Inferior parietal cortex (tissue), 1 donor: Measurements from ENCODE around the gene TMEM234.
A peak's percentile ranks its signal among the peaks of the same experiment; 100 is the strongest.
"Not testable (repeated sequence)": the region's sequence is repeated elsewhere in the genome, so short reads cannot be mapped to it uniquely, and the experiment has no call there.

ENCODE experiments used
- DNase-seq: peaks from one replicate; pipeline ENCODE4 v3.0.0-alpha.2; 2016; ENCODE audit errors: extremely low spot score

Gene TMEM234

DNA sequence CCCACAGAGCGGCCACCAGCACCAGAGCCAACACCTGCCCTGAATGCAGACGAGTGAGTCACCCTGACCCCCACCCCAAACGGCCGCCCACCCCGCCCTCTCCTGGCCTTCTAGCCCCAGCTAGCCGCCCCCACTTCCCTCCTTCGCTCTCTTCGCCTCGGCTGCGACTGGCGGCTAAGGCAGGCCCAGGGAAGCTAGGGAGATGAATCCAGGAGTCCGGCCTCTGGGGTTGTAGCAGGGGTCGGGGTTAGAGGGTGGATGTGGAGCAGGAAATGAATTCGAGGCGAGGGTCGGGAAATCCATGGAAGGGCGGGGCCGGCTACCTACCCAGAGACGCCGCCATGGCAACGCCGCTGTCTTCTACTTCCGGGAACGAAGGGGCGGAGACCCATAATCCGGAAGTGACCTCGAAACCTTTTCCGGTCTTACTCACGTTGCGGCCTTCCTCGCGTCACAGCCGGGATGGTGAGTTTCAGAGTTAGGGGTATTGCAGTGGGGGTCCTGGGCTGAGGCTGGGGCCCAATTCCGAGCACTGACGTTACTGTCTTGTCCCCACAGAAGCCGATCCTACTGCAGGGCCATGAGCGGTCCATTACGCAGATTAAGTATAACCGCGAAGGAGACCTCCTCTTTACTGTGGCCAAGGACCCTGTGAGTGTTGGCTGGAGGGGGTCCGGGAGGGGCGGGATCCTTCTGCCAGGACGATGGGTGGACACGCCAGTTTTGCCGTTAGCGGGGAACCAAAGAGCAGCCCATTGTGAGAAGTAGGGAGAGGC, at the start of gene TMEM234, which contains the start of gene EIF3I:
Gene TMEM234 (minus strand): TSS at position 374 of the 776 bp plus-strand sequence. CDS start 31 bp downstream, at position 343.
Gene EIF3I (plus strand): TSS at position 428 of the 776 bp plus-strand sequence. CDS start 35 bp downstream, at position 463.
- peak; percentile 98 for DNase-seq

DNA sequence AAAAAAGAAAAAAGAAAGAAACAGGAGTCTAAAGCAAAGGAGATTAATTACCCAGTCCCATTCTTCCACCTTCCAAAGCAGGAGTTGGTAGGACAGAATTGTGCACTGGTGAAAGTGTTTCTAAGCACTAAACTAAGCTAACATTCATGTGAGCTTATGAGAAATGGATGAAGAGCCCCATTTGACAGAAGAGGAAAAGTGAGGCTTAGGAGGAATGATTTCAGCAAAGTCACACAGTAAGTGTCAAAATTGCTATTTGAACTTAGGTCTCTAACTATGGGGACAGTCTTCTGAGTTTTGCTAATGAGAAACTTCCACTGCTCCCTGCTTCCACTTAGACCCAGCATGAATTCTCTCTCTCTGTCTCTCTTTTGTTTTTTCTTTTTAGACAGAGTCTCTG, 47.6 kb upstream of the TMEM234 start:
- no peak for DNase-seq

GRCh38 chr1:32266921-32267591, 44.9 kb upstream of the TMEM234 start:
- no peak for DNase-seq

DNA sequence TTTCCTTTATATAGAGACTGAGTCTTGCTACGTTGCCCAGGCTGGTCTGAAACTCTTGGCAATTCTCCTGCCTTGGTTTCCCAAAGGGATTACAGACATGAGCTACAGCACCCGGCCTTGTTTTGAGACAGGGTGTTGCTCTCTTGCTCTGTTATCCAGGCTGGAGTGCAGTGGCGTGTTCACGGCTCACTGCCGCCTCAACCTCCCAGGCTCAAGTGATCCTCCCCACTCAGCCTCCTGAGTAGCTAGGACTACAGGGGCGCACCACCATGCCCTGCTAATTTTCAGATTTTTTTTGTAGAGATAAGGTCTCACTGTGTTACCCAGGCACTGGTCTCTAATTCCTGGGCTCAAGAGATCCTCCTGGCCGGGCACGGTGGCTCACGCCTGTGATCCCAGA, 43.7 kb upstream of the TMEM234 start:
- no peak for DNase-seq

- no peak for DNase-seq
These were observed 41.6 kb upstream of the TMEM234 start for GRCh38 chr1:32263744-32264143.

- not testable (repeated sequence) for DNase-seq
These were observed 41.1 kb upstream of the TMEM234 start for GRCh38 chr1:32263236-32263593.

- no peak for DNase-seq
These were observed 35.0 kb upstream of the TMEM234 start for GRCh38 chr1:32257227-32257508.

- no peak for DNase-seq
These were observed 34.5 kb upstream of the TMEM234 start for GRCh38 chr1:32256473-32257226.

- DNase-seq: no peak
These were observed 33.2 kb upstream of the TMEM234 start for GRCh38 chr1:32255072-32256071.

DNA sequence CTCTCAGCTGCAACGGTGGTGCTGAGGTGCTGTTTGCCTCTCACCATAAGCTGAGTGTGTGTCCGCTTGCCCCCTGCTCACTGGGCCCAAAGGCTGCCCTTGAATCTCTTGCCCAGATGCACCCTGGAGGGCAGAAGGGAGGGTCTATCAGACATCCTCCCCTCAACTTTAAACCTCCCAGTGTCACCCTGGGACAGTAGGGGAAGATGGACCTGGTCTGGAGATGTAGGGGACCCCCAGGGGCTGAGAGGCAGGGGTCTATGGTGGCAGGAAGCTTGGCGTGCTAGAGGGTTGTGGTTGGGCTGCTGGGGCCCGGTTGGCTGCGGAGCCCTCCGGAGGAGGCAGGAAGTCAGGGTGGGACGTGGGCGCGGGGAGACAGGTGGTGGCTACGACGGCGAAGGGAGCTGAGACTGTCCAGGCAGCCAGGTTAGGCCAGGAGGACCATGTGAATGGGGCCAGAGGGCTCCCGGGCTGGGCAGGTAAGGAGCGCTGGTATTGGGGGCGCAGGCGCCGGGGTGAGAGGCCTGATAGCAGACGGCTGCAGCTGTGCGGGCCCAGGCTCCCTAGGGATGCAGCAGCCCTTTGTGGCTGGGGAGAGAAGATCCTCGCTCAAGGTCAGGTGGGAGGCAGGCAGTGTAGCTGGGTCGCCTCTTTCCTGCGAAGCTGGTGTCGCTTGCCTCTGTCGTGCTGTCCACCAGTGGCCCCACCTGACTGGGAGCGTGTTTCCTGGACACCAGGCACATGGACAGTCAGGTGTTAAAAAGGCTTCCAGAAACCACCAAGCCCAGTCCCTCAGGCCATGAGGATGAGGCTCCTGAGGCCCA, 29.0 kb upstream of the TMEM234 start, which contains the start of gene LCK:
Gene LCK (plus strand): TSS at position 373 of the 824 bp plus-strand sequence. CDS start 23,065 bp downstream, outside the sequence.
- DNase-seq: no peak

- DNase-seq: no peak
These were observed 27.8 kb upstream of the TMEM234 start for GRCh38 chr1:32249831-32250525.

GRCh38 chr1:32247983-32248889, 26.1 kb upstream of the TMEM234 start:
- DNase-seq: no peak

DNA sequence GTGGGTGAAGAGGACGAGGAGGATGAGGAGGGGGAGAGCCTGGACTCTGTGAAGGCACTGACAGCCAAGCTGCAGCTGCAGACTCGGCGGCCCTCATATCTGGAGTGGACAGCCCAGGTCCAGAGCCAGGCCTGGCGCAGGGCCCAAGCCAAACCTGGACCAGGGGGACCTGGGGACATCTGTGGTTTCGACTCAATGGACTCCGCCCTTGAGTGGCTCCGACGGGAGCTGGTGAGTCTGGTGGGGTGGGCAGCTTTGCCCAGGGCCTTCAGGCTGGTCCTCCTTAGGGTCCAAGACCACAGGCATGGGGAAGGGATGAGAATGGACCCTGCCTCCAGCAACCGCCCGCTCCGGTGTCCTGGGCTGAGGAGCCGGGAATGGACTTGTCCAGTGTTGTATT, 25.3 kb upstream of the TMEM234 start:
- no peak for DNase-seq

GRCh38 chr1:32246888-32247273, 24.7 kb upstream of the TMEM234 start, which contains the start of gene FAM167B:
Gene FAM167B, plus strand, starts transcription at chr1:32247222. Its CDS starts 200 bp downstream, at chr1:32247422.
- DNase-seq: no peak

- peak; percentile 41 for DNase-seq
These were observed 20.2 kb upstream of the TMEM234 start for GRCh38 chr1:32242341-32242851.

GRCh38 chr1:32241001-32241763, 19.0 kb upstream of the TMEM234 start:
- DNase-seq: peak; percentile 15

- peak; percentile 39 for DNase-seq
These were observed 18.2 kb upstream of the TMEM234 start for GRCh38 chr1:32240140-32240951.
